GM18870 (cell line): ENCODE results near the gene SLAMF6.
A peak's percentile ranks its signal among the peaks of the same experiment; 100 is the strongest.

Source experiments
- ATAC-seq: cut with Tn5 transposase; IDR thresholded peaks from one replicate; pipeline ENCODE4 v1.9.1; 2021; ENCODE audit warnings: moderate library complexity; ENCODE audit not compliant: unreplicated experiment

Gene SLAMF6

GRCh38 chr1:160437432-160438316 lies 85.4 kb downstream of the SLAMF6 start:
- peak; percentile 62 for ATAC-seq

DNA sequence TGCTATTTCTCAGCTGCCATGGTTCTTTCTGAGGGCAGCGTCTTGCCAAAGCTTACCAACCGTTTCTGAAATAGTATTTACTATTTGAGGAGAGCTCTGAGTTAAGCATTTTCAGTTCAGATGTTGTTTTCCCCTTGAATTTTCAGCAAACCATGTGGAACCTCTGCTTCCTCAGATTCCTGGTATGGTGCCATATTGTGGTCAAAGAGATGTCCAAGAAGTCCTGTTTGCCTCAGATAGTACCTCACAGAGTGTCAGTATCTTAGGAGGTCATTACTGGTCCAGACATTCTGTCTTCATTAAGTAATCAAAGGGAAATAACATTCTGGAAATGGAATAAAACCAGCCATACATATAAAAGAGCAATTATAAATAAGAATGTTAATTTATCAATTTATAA lies 86.1 kb downstream of the SLAMF6 start:
- ATAC-seq: no peak
